HepG2 (cell line): ENCODE measurements around the gene LY6G5B. TPM values are rescaled to one million over a fixed set of nuclear protein-coding genes. Genes with fewer than 3 reads are reported as not detected.

ENCODE experiments used
- AHR ChIP-seq: IDR thresholded peaks from 2 replicates; pipeline ENCODE4 v1.6.1; 2018; ENCODE audit warnings: missing genetic modification reagents, missing compliant biosample characterization
- HMG20B ChIP-seq: conservative IDR thresholded peaks from 2 replicates; pipeline ENCODE4 v1.6.1; 2016; ENCODE audit warnings: missing genetic modification reagents, missing compliant biosample characterization
- NBN ChIP-seq: fragments of 450-650 bp; conservative IDR thresholded peaks from 2 replicates; pipeline ENCODE4 v1.6.1; 2017
- PPARG ChIP-seq: conservative IDR thresholded peaks from 2 replicates; pipeline ENCODE4 v1.6.1; 2016; ENCODE audit warnings: missing biosample characterization, missing genetic modification reagents
- SYNCRIP ChIP-seq: fragments of 200-400 bp; formaldehyde crosslinking; IDR thresholded peaks from 2 replicates; pipeline ENCODE4 v1.6.1; 2018; ENCODE audit warnings: mild to moderate bottlenecking, low read depth, low read length; ENCODE audit not compliant: insufficient read depth
- ZBTB1 ChIP-seq: sonication (generic); formaldehyde crosslinking; IDR thresholded peaks from 2 replicates; pipeline ENCODE4 v1.4.0; 2020; ENCODE audit warnings: missing genetic modification reagents, borderline replicate concordance
- ZNF232 ChIP-seq: sonication (generic); formaldehyde crosslinking; IDR thresholded peaks from 2 replicates; pipeline ENCODE4 v1.4.0; 2020; ENCODE audit warnings: missing genetic modification reagents, borderline replicate concordance
- ZNF234 ChIP-seq: sonication (generic); formaldehyde crosslinking; conservative IDR thresholded peaks from 2 replicates; pipeline ENCODE4 v1.5.1; 2020; ENCODE audit warnings: mild to moderate bottlenecking, missing genetic modification reagents
- ZNF253 ChIP-seq: sonication (generic); formaldehyde crosslinking; IDR thresholded peaks from 2 replicates; pipeline ENCODE4 v1.8.0; 2022; ENCODE audit warnings: mild to moderate bottlenecking, missing genetic modification reagents, borderline replicate concordance
- ZNF510 ChIP-seq: sonication (generic); formaldehyde crosslinking; IDR thresholded peaks from 2 replicates; pipeline ENCODE4 v1.4.0; 2020; ENCODE audit warnings: low read depth, mild to moderate bottlenecking, missing genetic modification reagents
- ZNF558 ChIP-seq: sonication (generic); formaldehyde crosslinking; IDR thresholded peaks from 2 replicates; pipeline ENCODE4 v1.9.0; 2022; ENCODE audit warnings: mild to moderate bottlenecking, missing genetic modification reagents, borderline replicate concordance
- ZNF589 ChIP-seq: sonication (generic); formaldehyde crosslinking; conservative IDR thresholded peaks from 2 replicates; pipeline ENCODE4 v1.8.0; 2022; ENCODE audit warnings: mild to moderate bottlenecking, moderate library complexity, missing genetic modification reagents
- ZNF605 ChIP-seq: sonication (generic); formaldehyde crosslinking; IDR thresholded peaks from 2 replicates; pipeline ENCODE4 v1.8.0; 2022; ENCODE audit warnings: mild to moderate bottlenecking, missing genetic modification reagents
- ZNF629 ChIP-seq: sonication (generic); formaldehyde crosslinking; conservative IDR thresholded peaks from 2 replicates; pipeline ENCODE4 v1.5.0; 2020; ENCODE audit warnings: missing genetic modification reagents
- ZNF747 ChIP-seq: sonication (generic); formaldehyde crosslinking; IDR thresholded peaks from 2 replicates; pipeline ENCODE4 v1.8.1; 2023; ENCODE audit warnings: missing genetic modification reagents, mild to moderate bottlenecking, borderline replicate concordance
- ZNF749 ChIP-seq: sonication (generic); formaldehyde crosslinking; IDR thresholded peaks from 2 replicates; pipeline ENCODE4 v1.8.0; 2022; ENCODE audit warnings: mild to moderate bottlenecking, missing genetic modification reagents, moderate library complexity, borderline replicate concordance
- polyA plus RNA-seq, 8 experiments: library from polyadenylated mRNA; depleted of rRNA in 3 of 8; stranded (reverse) in 7 of 8; unstranded in 1 of 8; fragments of >200 nt; fragmentation: Illumina TruSeq in 4 of 8; extraction: Trizol in 4 of 8; gene quantifications; 2 replicates each; pipeline versions ENCODE4 v1.2.1 to v1.2.3, GENCODE V29; 2011 to 2016; ENCODE audit warnings: low read depth in 4 of 8, missing spikeins in 1 of 8, mixed read lengths in 1 of 8; ENCODE audit not compliant: insufficient read depth in 1 of 8
- total RNA-seq, 5 experiments: library from RNA; depleted of rRNA; stranded (reverse); fragments of >200 nt; fragmentation: Illumina TruSeq; extraction: Trizol; gene quantifications; 2 replicates each; pipeline ENCODE4 v1.2.3, GENCODE V29; 2016; ENCODE audit warnings: low read depth in 1 of 5
- TF ChIP-seq, protein P1 (sequence below), 2 experiments: sonication (generic) in 1 of 2; formaldehyde crosslinking in 1 of 2; IDR thresholded peaks; 2 replicates each; pipeline versions ENCODE4 v1.4.0 to v1.6.1; 2018 to 2020; ENCODE audit warnings: missing genetic modification reagents in 2 of 2, borderline replicate concordance in 1 of 2, low read depth in 1 of 2, mild to moderate bottlenecking in 1 of 2, missing biosample characterization in 1 of 2
- TF ChIP-seq, protein P2 (sequence below): sonication (generic); formaldehyde crosslinking; IDR thresholded peaks from 2 replicates; pipeline ENCODE4 v1.4.0; 2020; ENCODE audit warnings: missing genetic modification reagents, borderline replicate concordance
- TF ChIP-seq, protein P3 (sequence below): sonication (generic); formaldehyde crosslinking; IDR thresholded peaks from 2 replicates; pipeline ENCODE4 v1.4.0; 2020; ENCODE audit warnings: mild to moderate bottlenecking, missing genetic modification reagents
- TF ChIP-seq, protein P4 (sequence below): sonication (generic); formaldehyde crosslinking; IDR thresholded peaks from 2 replicates; pipeline ENCODE4 v1.8.1; 2023; ENCODE audit warnings: mild to moderate bottlenecking, missing genetic modification reagents, borderline replicate concordance
- TF ChIP-seq, protein P5 (sequence below): sonication (generic); formaldehyde crosslinking; IDR thresholded peaks from 2 replicates; pipeline ENCODE4 v1.8.0; 2022; ENCODE audit warnings: missing genetic modification reagents, low read depth, mild to moderate bottlenecking, borderline replicate concordance

Gene LY6G5B
- total and polyA plus RNA-seq, 2 of the 13 experiments (the other 11 are each of a cell fraction or from before 2014, with no cell fraction given), result 7.8 to 15.7 TPM

DNA sequence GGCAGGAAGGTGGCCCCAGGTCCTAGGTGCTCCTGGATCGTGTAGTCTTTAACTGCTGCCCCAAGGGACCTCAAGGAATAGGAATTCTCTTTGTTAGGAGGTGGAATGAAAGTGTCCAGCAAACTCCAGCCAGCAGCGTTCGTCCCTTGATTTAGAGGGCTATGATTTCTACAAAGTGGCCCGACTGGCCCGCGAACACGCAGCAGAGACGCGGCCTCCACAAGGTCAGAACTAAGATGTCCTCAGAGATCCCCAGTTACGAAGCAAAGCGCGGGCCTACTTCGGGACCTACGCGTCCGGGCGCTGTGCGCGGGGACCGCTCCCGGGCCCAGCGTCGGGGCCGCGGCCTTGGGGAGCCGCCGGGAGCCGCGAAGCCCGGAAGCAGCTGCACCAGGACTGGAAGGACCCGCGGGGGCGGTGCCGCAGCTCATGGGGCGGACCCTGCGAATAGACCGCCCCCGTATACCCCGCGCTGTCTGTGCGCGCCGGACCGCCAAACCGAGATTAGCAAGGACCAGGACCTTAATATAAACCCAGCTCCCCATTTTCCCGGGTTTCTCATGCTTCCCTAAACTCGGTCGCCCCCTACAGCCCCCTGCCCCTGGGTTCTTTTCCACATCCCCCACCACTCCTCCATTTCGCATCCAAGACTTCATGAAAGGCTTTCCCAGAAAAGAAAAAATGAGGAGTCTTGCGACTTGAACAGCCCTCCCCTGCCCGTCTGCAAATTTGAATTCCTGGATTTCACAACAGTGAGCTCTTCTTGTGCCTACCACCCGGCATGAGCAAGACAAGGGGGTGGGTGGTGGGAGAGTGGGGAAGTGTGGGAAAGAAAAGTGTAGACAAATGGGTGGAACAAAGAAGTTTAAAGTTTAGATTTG lies 9.2 kb upstream of the LY6G5B start, which contains the start of gene C6orf47 (continued):
- TF ChIP-seq, protein P1, sequence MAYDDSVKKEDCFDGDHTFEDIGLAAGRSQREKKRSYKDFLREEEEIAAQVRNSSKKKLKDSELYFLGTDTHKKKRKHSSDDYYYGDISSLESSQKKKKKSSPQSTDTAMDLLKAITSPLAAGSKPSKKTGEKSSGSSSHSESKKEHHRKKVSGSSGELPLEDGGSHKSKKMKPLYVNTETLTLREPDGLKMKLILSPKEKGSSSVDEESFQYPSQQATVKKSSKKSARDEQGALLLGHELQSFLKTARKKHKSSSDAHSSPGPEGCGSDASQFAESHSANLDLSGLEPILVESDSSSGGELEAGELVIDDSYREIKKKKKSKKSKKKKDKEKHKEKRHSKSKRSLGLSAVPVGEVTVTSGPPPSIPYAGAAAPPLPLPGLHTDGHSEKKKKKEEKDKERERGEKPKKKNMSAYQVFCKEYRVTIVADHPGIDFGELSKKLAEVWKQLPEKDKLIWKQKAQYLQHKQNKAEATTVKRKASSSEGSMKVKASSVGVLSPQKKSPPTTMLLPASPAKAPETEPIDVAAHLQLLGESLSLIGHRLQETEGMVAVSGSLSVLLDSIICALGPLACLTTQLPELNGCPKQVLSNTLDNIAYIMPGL (CRISPR knock-in tag; IDR thresholded peaks at IDR 0.05; ENCODE audit: borderline replicate concordance in 1 of 2, low read depth in 1 of 2), result peak; percentile 63 to 92; a peak in 3 of 4 replicates
- TF ChIP-seq ZNF747 (CRISPR knock-in tag), result 0 out of 2 replicates have a peak, but pooled peaks have one; percentile 33
- TF ChIP-seq ZBTB1 (CRISPR knock-in tag), result no peak
- TF ChIP-seq, protein P2, sequence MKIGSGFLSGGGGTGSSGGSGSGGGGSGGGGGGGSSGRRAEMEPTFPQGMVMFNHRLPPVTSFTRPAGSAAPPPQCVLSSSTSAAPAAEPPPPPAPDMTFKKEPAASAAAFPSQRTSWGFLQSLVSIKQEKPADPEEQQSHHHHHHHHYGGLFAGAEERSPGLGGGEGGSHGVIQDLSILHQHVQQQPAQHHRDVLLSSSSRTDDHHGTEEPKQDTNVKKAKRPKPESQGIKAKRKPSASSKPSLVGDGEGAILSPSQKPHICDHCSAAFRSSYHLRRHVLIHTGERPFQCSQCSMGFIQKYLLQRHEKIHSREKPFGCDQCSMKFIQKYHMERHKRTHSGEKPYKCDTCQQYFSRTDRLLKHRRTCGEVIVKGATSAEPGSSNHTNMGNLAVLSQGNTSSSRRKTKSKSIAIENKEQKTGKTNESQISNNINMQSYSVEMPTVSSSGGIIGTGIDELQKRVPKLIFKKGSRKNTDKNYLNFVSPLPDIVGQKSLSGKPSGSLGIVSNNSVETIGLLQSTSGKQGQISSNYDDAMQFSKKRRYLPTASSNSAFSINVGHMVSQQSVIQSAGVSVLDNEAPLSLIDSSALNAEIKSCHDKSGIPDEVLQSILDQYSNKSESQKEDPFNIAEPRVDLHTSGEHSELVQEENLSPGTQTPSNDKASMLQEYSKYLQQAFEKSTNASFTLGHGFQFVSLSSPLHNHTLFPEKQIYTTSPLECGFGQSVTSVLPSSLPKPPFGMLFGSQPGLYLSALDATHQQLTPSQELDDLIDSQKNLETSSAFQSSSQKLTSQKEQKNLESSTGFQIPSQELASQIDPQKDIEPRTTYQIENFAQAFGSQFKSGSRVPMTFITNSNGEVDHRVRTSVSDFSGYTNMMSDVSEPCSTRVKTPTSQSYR (CRISPR knock-in tag), result no peak
- TF ChIP-seq, protein P3, sequence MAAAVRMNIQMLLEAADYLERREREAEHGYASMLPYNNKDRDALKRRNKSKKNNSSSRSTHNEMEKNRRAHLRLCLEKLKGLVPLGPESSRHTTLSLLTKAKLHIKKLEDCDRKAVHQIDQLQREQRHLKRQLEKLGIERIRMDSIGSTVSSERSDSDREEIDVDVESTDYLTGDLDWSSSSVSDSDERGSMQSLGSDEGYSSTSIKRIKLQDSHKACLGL (CRISPR knock-in tag), result no peak; the same call in 1 of the 2 replicates
- TF ChIP-seq ZNF629 (CRISPR knock-in tag), result peak; percentile 45
- TF ChIP-seq, protein P4, sequence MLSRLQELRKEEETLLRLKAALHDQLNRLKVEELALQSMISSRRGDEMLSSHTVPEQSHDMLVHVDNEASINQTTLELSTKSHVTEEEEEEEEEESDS (CRISPR knock-in tag), result no peak; the same call in 1 of the 2 replicates
- TF ChIP-seq AHR (CRISPR knock-in tag), result no peak; the same call in 1 of the 2 replicates
- TF ChIP-seq, protein P5, sequence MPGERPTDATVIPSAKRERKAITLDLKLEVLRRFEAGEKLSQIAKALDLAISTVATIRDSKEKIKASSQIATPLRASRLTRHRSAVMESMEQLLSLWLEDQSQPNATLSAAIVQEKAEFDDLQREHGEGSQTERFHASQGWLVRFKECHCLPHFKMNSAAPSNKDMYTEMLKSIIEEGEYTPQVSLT, result peak; percentile 79; the same call in 1 of the 2 replicates
- peak; percentile 90; the same call in 1 of the 2 replicates for TF ChIP-seq ZNF232 (CRISPR knock-in tag)
- no peak for TF ChIP-seq SYNCRIP
- TF ChIP-seq ZNF234 (CRISPR knock-in tag), result peak; percentile 74; the same call in 1 of the 2 replicates
- TF ChIP-seq ZNF749, result peak; percentile 68; the same call in 1 of the 2 replicates
- TF ChIP-seq NBN, result no peak
- TF ChIP-seq ZNF253 (CRISPR knock-in tag), result no peak
- TF ChIP-seq ZNF589, result no peak
- no peak; the same call in 1 of the 2 replicates for TF ChIP-seq HMG20B (CRISPR knock-in tag)
- peak; percentile 18; the same call in 1 of the 2 replicates for TF ChIP-seq ZNF510 (CRISPR knock-in tag)
- 0 out of 2 replicates have a peak, but pooled peaks have one; percentile 21 for TF ChIP-seq ZNF605 (CRISPR knock-in tag)
- 0 out of 2 replicates have a peak, but pooled peaks have one; percentile 12 for TF ChIP-seq ZNF558
- 0 out of 2 replicates have a peak, but pooled peaks have one; percentile 19 for TF ChIP-seq PPARG (CRISPR knock-in tag)
